Femur (tissue), 1 donor: ENCODE results near the gene NGF.
"Not testable (repeated sequence)": the region's sequence is repeated elsewhere in the genome, so short reads cannot be mapped to it uniquely, and the experiment has no call there.

Source experiments
- DNase-seq: peaks from one replicate; pipeline ENCODE4 v3.0.0-alpha.2; 2017

NGF gene

DNA sequence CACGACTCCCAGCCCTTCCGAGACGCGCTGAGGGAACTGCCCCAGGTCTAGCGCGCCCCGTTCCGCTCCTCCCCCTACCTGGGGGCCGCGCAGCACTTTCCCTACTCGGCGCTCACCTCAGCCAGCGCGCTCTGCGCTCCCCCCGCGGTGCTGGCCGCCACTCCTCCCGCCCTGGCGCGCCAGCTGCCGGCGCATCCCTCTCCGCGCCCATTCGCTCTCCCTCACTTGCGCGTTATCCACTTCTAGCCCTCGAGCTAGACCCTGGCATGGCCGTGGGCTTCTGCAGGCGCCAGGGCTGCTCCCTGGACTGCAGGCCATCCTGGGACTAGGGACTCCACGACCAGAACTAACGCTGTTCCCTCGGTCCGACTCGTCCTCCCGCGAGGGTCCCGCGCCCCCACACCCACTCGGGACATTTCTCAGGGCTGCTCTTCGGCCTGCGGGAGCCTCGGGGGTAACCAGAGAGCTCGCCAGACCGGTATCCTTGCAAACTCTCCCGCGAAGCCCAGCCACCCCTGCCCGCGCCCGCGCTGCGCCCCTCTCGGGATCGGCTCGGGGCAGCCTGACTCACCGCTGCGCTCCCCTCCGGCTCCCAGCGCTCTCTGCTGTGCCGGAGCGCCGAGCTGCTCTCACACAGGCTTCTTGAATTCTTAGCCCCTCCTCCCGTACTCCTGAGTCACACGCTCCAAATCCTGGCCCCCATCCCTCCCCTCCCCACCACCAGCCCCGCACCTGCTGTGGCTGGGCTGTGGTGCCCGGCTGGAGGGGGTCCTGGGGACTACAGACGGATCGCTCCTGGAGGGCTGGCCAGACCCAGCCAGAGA, at the start of gene NGF:
TSS of gene NGF (minus strand) at position 617 of the 824 bp plus-strand sequence. CDS start 51,454 bp downstream, outside the sequence.
- peak; percentile 64 for DNase-seq

DNA sequence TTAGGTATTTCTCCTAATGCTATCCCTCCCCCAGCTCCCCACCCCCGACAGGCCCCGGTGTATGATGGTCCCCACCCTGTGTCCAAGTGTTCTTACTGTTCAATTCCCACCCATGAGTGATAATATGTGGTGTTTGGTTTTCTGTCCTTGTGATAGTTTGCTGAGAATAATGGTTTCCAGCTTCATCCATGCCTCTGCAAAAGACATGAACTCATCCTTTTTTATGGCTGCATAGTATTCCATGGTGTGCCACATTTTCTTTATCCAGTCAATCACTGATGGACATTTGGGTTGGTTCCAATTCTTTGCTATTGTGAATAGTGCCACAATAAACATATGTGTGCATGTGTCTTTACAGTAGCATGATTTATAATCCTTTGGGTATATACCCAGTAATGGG, 45.4 kb upstream of the NGF start:
- DNase-seq = not testable (repeated sequence)

DNA sequence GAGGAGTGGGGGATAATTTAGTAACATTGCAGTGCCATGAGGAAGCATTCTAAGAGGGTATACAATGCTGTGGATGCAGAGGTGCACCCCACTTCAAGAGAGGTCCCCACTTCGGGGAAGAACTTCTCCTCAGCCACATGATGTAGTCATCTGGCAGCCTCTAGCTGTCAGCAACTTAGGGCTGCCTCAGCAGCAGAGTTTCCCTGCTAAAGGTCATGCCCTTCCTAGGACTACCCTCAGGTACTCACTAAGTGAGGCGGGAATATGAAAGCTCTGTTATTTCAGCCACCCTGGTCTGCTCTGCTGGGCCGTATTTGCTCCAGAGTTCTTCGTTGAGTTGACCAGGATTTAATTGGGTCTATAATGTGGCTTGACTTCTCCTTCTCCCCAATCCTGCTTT, 41.9 kb upstream of the NGF start:
- DNase-seq = no peak

DNA sequence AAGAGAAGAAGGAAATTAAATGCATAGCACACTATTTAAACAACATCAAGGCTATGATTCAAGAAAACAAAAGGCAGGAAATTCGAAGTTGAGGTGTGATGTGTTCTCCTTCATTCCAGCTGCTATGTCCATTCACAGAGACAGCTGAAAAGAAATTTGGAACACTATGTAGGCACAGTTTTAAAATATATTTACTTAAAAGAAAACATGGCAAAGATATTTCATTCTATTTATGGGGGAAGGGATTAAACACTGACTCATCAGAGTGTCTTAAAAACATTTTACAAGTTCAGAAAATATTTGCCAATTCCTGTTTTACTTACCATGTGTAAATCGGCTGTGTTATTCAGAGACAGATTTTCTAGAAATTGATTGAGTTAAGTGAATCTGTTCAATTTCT, 39.4 kb upstream of the NGF start:
- no peak for DNase-seq

DNA sequence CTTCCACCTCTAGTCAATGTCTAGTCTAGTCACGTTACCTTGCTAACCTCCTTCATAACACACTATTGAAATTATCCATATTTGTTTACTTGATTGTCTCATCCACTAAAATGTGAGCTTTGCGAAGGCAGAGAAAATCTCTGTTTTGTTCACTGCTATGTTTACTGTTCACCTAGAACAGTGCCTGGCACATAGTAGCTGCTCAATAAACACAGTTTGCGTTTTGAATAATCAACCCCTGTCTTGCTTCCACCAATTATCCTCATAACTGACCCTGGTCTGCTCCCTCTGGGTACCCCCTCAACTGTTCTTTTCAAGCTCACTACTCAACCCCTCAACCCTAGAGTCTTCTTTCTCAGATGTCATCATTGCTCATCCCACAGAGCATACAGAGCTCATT, 36.5 kb upstream of the NGF start:
- DNase-seq = no peak

DNA sequence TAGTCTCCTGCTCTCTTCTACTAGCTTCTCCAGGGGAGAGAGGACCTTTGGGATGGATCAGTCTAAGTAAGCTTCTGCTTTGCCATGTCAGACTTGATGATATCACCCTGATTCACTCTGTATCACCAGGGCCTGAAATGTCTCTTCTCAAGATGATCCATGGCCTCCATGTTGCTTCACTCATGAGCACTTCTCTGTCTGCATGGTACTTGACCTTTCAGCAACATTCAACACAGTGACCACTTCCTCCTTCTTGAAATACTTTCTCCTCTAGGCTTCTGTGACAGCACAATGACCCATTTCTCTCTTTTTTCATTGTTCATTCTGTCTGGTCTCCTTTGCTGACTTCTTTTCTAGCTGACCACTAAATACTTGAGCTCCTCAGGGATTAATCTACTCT, 35.3 kb upstream of the NGF start:
- DNase-seq = no peak

DNA sequence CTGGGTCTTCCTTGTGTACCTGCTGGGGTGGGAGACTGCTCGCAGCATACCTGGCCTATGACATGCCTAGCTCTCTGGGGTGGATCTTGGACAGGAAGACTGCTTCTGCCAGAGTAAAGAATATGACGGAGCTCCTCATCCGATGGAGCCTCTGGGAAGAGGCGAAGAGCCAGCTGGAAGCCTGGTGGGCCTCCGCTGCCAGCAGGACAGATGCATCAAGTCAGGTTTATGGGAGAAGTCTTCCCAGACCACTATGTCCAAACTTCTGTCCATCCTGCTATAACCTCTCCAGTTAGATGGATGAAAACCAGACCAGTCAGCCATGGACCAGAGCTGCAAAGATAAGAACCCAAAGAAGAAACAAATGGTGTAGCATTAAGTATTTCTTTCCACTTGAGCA, 27.7 kb upstream of the NGF start:
- DNase-seq = no peak

DNA sequence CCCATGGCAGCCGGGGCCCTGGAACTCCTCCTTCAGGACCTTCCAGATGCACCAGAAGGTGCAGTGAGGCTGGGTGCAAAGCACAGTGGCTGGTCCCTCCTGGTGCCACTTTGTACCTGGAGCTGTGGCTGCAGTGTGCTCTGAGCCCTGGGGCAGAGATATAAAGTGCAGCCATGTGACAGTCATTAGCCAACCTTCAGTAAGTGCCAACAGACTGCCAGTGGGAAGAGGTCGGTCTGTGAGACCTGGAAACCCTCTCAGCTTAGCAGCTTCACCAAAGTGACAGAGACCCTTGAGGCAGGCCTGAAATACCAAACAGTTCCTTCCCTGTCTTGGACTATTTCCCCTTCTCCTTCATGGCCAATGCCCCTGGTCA, 26.7 kb upstream of the NGF start:
- DNase-seq = no peak

DNA sequence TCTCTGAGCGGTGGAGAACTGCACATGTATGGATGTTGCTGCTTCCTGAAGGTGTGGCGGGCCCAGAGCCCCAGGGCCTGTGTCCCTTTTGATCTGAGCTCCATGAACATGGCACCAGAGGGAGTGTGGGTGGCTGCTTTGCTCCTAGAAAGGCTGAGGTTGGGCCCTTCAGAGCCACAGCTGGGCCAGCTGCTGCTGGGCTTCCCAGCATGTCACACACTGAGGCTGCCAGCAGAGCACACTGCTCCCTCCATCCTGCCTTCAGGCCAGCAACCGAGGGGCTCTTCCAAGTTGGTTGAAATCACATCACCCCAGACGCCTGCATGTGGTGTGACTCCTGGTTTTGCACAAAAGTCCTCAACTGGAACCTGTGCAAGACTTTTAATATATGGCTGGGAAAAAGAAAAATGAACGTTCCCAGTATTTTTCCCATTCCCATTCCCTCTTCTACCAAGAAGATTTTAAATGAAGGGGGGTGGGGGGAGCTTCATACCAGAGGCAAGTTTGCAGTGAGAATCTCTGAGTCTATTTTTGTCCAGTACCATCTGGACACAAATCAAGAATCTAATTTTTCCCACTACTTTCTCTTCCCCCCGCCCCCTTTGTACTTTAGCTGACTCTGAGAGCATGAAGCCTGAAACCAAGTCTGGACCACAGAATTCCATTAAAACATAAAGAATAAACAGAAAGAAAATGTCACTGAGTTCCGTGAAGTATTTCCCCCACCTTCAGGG, 26.2 kb upstream of the NGF start:
- peak; percentile 44 for DNase-seq

DNA sequence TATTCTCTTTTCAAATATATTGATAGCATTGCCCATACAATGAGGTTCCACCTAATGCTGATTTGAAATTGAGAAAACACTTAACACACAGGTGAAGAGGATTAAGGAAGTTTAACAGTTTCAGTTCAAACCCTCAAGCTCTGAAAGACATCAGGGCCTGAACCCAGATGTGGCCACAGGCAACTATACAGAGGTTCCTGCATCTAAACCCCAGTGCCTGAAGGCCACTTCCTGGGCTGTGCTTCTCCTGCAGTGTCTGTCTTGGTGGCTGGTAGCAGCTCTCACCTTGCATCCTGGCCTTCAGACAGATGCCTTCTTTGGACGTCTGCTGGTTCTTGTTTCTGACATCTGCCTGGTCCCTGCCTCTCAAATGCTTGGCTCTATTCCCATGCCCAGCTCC, 25.1 kb upstream of the NGF start:
- no peak for DNase-seq

DNA sequence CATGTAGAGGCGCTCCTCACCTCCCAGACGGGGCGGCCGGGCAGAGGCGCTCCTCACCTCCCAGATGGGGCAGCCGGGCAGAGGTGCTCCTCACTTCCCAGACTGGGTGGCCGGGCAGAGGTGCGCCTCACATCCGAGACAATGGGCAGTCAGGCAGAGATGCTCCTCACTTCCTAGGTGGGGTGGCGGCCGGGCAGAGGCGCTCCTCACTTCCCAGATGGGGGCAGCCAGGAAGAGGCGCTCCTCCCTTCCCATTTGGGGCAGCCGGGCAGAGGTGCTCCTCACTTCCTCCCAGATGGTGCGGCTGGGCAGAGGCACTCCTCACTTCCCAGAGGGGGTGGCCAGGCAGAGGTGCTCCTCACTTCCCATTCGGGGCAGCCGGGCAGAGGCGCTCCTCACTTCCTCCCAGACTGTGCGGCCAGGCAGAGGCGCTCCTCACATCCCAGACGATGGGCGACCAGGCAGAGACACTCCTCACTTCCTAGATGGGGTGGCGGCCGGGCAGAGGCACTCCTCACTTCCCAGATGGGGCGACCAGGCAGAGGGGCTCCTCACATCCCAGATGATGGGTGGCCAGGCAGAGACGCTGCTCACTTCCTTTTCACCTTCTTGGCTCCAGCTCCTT, 22.6 kb upstream of the NGF start:
- not testable (repeated sequence) for DNase-seq

DNA sequence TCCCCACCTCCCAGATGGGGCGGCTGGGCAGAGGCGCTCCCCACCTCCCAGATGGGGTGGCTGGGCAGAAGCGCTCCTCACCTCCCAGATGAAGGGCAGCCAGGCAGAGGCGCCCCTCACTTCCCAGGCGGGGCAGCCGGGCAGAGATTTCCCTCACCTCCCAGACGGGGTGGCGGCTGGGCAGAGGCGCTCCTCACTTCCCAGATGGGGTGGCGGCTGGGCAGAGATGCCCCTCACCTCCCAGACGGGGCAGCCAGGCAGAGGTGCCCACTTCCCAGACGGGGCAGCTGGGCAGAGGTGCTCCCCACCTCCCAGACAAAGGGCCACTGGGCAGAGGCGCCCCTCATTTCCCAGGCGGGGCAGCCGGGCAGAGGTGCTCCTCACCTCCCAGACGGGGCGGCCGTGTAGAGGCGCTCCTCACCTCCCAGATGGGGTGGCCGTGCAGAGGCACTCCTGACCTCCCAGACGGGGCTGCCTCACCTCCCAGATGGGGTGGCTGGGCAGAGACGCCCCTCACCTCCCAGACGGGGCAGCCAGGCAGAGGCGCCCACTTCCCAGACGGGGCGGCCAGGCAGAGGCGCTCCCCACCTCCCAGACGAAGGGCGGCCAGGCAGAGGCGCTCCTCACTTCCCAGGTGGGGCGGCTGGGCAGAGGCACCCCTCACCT, 21.9 kb upstream of the NGF start:
- DNase-seq = not testable (repeated sequence)

DNA sequence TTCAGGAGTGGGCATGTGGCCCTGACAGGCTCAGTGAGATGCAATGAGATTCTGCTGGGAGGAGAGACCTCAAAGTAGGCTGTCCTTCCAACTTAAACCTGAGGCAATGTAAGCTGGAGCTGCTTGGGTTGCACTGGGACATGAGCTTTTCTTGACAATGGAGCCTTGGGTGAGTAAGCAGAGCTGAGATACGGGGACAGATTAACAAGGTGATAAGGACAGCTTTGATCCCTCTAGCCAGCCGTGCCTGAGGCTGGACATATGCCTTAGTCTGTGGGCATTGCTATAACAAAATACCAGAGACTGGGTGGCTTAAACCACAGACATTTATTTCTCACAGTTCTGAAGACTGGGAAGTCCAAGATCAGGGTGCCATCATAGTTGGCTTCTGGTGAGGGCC, 18.3 kb upstream of the NGF start:
- no peak for DNase-seq

DNA sequence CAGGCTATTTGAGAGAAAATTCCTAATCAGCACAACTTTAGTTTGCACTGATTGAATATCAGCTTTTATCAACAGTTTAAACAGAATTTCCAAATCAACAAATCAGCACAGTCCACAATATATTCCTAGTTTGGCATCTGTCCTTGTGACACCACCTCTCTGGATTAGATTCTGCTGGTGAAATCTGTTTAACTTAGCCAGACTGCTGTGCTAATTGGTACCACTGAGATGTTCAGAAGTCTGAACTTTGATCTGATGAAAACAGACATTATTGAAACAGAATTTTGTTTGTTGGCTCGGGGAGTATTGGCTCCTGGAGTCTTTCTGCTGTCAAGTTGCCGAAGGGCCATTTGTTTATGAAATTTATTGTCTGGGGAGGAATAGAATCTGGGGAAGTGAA, 17.0 kb upstream of the NGF start:
- DNase-seq = no peak

DNA sequence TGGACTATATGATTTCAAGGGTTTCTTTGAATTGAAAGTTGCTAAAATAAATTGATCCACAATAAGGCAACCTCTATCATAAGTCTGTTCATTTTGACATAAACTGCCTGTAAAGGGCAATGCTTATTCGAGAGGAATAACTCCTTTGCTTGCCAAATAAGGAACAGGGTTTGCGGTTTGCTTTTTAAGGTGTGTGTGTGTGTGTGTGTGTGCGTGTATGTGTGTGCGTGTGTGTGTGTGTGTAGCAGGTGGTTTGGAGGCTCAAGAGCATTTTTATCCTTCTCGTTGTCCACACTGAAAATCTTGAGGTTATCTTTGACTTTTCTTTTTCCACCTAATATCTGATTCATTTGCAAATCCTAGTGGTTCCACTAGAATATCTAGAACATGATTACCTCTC, 13.1 kb upstream of the NGF start:
- DNase-seq = no peak

DNA sequence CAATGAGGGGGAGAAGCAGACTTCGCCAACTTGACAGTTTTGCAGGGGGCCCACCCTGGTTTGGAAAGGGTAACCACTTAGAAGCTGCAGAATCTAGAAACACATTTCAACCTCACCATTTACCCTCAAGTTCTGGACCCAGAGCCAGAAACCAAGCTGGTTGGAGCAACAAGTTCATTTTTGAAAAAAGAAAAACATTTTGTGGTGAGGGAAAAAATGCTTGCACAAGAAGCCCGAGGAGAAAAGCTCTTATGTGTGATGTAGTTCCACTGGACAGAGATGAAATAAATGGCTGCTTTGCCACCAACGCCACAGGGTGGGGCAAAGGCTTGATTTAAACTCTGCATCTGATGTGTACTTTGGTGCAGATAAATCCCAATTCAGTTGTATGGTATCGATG, 10.6 kb upstream of the NGF start:
- DNase-seq = no peak

DNA sequence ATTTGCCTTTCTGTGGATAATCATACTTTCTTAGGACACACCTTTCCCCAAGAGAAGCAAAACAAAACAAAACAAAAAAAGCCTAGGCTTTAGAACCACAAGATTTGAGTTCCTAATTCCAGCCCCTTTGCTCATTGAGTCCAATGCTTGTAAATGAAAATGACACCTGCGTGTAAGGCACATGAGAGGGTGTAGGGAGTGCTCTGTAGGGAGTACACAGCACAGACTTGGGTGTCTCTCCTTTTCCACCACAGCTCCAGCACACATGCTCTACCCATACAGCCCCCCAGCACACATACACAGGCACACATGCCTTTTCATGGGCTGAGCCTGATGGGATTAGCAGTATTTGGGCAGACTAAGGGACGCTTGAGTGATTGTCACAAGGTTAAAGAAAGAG, 9.2 kb upstream of the NGF start:
- DNase-seq = no peak

DNA sequence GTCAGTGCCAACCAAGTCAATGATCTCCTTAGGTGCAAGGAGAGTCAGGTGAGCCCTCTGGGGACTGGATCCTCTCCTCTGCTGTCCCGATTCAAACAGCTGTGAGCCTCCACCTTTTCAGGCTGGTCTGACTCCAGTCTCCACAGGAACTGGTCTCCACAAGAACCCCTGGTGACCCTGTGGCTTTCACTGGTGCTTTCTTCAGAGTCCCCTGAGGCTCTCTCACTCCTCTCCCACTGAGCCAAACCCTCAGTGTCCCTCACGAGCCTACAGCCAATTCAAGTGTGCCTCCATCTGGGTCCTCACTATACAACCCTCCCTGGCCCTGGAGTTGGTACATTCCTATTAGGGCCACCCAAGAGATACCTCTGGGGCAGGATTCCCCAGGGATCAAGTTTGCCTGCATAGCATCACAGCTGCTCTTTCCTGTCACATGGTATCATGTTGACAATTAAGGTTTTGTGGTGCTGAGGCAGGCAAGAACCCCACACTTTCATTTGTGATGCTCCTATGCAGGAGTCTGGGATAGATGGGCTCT, 5.2 kb upstream of the NGF start:
- DNase-seq = no peak

DNA sequence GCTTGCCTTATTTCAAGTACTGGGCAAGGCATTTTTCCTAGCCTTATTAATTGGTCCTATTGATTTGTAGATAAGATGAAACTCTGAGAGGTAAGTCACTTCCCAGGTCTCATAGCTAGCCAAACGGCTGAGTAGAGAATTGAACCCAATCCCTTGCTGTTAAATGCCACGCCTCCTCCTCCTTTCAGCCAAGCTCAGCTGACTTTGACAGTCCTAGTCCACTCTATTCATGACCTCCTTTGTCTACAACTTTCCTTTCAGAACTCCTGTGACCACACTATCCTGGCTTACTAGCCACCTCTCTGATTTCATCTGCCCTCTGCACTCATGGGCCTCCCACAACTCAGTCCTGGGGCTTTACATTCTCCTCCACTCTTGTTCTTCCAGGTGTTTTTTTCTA, 3.9 kb upstream of the NGF start:
- DNase-seq = no peak

DNA sequence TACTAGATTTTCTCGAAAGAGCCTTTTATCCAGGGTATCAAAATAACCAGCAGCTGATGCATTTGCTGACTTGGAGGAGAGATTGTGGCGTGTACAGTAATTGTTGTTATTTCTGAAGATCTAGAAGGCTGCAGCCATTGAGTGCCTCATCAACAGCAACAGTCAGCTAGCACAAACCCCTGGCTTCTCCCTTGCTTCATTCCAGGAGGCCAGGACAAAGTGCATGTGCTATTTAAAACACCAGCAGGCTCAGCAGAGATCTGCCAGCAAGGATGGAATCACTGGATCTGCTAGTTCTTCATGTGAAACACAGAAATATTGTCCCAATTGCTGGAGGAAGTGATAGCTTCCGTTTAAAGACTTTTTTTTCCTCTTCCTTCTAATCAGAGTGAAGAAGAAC, 2.8 kb upstream of the NGF start:
- DNase-seq = no peak

DNA sequence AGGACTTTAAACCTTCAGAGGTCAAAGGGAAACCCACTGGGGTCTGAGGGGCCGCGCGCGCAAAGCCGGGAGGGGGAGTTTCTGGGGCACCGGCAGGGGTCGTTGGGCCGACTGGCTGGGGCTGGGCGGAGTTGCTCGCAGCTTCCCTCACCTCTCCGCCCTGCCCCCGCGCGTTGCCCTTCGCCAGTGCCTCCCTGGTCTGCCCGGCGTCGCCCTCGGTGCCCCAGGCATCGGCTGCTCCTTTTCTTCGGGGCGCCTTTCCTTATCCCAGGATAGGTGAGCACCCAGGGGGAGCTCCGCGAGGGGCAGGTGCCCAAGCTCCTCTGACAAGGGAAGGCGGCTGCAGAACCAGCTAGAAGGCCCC, 390 bp upstream of the NGF start:
- no peak for DNase-seq

DNA sequence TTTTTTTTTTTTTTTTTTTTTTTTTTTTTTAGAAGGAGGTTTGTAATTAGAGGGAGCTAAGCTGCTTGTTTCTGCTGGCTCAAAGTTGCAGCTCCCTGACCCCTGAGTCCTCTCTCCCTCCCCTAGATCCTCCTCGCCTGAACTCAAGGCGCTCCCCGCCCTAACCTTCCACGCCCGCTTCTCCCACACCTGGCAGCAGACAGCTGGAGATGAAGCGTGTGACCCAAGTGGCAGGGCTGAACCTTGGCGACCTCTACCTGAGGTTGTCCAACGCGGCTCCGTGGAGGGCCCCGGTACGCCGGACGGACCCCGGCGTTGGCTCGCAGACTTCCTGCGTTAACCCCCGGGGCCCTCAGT, 795 bp downstream of the NGF start:
- peak; percentile 35 for DNase-seq

DNA sequence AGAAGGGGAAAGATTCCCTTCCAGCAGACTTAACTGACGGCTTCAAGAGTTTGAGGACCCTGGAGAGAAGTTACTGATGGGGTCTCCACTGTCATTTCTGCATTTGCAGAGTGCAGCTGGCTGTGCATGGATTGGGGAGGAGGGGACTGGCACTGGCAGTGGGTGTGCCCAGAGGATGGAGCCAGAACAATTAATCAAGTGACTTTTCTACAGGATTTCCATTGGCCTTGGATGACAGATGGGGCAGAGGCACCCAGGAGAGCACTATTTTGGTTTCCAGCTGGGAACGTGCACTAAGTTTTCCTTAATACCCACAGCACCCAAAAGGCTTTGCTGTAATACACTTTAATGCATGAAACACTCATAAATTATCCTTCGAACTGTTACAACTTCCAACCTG, 1.3 kb downstream of the NGF start:
- no peak for DNase-seq
